ENCODE results near the gene CCDC182.

DNA sequence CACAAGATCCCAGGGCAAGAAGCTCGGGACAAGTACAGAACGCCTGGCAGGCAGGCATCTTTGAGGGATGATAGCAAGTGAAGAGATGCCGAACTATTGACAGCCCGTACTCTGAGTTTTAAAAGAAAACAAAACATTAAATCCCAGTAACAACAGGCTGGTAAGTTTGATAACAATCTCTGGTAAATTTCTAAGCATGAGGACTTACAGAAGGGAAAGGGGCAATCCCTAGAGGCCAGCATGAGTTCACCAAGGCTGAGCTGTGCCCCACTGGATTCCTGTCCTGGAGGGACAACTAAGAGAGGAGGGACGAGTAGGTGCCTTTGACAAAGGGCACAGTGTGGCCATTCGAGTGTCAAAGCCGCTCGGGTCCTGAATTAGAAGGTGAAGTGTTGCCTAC lies 26.2 kb downstream of the CCDC182 start:
- TF ChIP-seq, protein P1, sequence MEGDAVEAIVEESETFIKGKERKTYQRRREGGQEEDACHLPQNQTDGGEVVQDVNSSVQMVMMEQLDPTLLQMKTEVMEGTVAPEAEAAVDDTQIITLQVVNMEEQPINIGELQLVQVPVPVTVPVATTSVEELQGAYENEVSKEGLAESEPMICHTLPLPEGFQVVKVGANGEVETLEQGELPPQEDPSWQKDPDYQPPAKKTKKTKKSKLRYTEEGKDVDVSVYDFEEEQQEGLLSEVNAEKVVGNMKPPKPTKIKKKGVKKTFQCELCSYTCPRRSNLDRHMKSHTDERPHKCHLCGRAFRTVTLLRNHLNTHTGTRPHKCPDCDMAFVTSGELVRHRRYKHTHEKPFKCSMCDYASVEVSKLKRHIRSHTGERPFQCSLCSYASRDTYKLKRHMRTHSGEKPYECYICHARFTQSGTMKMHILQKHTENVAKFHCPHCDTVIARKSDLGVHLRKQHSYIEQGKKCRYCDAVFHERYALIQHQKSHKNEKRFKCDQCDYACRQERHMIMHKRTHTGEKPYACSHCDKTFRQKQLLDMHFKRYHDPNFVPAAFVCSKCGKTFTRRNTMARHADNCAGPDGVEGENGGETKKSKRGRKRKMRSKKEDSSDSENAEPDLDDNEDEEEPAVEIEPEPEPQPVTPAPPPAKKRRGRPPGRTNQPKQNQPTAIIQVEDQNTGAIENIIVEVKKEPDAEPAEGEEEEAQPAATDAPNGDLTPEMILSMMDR (IDR thresholded peaks at IDR 0.05), result no peak
- TF ChIP-seq EP300 (IDR thresholded peaks at IDR 0.05) (no peak), POLR2AphosphoS5 (IDR thresholded peaks at IDR 0.05) (no peak)

Data from stomach (tissue), 4 donors.